GM23248 (cell line): ENCODE results near the gene GCN1. TPM values are rescaled to one million over a fixed set of nuclear protein-coding genes. Genes with fewer than 3 reads are reported as not detected.
A peak's percentile ranks its signal among the peaks of the same experiment; 100 is the strongest.

Experiments used
- DNase-seq: peaks from one replicate; pipeline ENCODE4 v3.0.0-alpha.2; 2015
- H2AFZ ChIP-seq: fragments of 200-600 bp; sonication (generic); 2 replicates; pipeline ENCODE4 v1.6.1; 2016; ENCODE audit warnings: antibody characterized with exemption
- H3F3A ChIP-seq: fragments of 200-600 bp; sonication (generic); 2 replicates; pipeline ENCODE4 v1.6.1; 2016; ENCODE audit warnings: mild to moderate bottlenecking, antibody characterized with exemption, mixed run types; ENCODE audit not compliant: insufficient read depth
- H3K27ac ChIP-seq: fragments of 200-600 bp; sonication (generic); 2 replicates; pipeline ENCODE4 v1.5.1; 2016; ENCODE audit warnings: mild to moderate bottlenecking
- H3K27me3 ChIP-seq: fragments of 200-600 bp; sonication (generic); replicated peaks from 2 replicates; pipeline ENCODE4 v1.6.1; 2016; ENCODE audit warnings: mild to moderate bottlenecking; ENCODE audit not compliant: insufficient read depth
- H3K36me3 ChIP-seq: fragments of 200-600 bp; sonication (generic); 2 replicates; pipeline ENCODE4 v1.6.1; 2016; ENCODE audit warnings: low read depth, mild to moderate bottlenecking
- H3K4me1 ChIP-seq: fragments of 200-600 bp; sonication (generic); 2 replicates; pipeline ENCODE4 v1.6.1; 2016; ENCODE audit warnings: mild to moderate bottlenecking; ENCODE audit not compliant: insufficient read depth
- H3K4me2 ChIP-seq: fragments of 200-600 bp; sonication (generic); one replicate; pipeline ENCODE4 v1.6.1; 2016; ENCODE audit warnings: mild to moderate bottlenecking; ENCODE audit not compliant: unreplicated experiment
- H3K4me3 ChIP-seq: fragments of 200-600 bp; sonication (generic); 2 replicates; pipeline ENCODE4 v1.5.1; 2016; ENCODE audit warnings: mild to moderate bottlenecking
- H3K79me2 ChIP-seq: fragments of 200-600 bp; sonication (generic); 2 replicates; pipeline ENCODE4 v1.6.1; 2016; ENCODE audit warnings: mild to moderate bottlenecking; ENCODE audit not compliant: insufficient read depth
- H3K9ac ChIP-seq: fragments of 200-600 bp; sonication (generic); 2 replicates; pipeline ENCODE4 v1.6.1; 2016; ENCODE audit warnings: mild to moderate bottlenecking
- H3K9me2 ChIP-seq: fragments of 200-600 bp; sonication (generic); 2 replicates; pipeline ENCODE4 v1.6.1; 2016; ENCODE audit warnings: mixed run types, mild to moderate bottlenecking, moderate library complexity; ENCODE audit not compliant: insufficient read depth
- H3K9me3 ChIP-seq: fragments of 200-600 bp; sonication (generic); one replicate; pipeline ENCODE4 v1.6.1; 2017; ENCODE audit warnings: low read depth
- H4K20me1 ChIP-seq: fragments of 200-600 bp; sonication (generic); 2 replicates; pipeline ENCODE4 v1.6.0; 2016; ENCODE audit not compliant: insufficient read depth
- EZH2 ChIP-seq: fragments of 200-600 bp; sonication (generic); IDR thresholded peaks from 2 replicates; pipeline ENCODE4 v1.6.1; 2018; ENCODE audit warnings: antibody characterized with exemption, mild to moderate bottlenecking; ENCODE audit not compliant: insufficient read depth, poor library complexity, severe bottlenecking
- EZH2phosphoT487 ChIP-seq: fragments of 200-600 bp; sonication (generic); IDR thresholded peaks from 2 replicates; pipeline ENCODE4 v1.6.1; 2018; ENCODE audit warnings: antibody characterized with exemption, moderate library complexity, mild to moderate bottlenecking, low read depth; ENCODE audit not compliant: insufficient read depth
- WGBS, 2 experiments: methylation state at CpG; one replicate each; pipeline ENCODE4 v1.1.6; 2015 to 2017; ENCODE audit warnings: low lambda C conversion rate in 2 of 2, low coverage in 1 of 2; ENCODE audit errors: missing lambda C conversion rate in 2 of 2; 5-methylcytosine and 5-hydroxymethylcytosine counted together
- in situ Hi-C: fragments of 300-500 bp; cut with MboI; formaldehyde crosslinking; loops from 2 replicates; pipeline ENCODE4 v1.15.0; 2020
- polyA plus RNA-seq: library from polyadenylated mRNA; unstranded; fragments of >200 nt; fragmentation: Nextera tagmentation; extraction: Ambion mirVana; gene quantifications from 2 replicates; pipeline ENCODE4 v1.2.1, GENCODE V29; 2016
- total RNA-seq: library from RNA; depleted of rRNA; stranded (reverse); fragments of >200 nt; shearing (Covaris generic); gene quantifications from 2 replicates; pipeline ENCODE4 v1.2.3, GENCODE V29; 2014

GCN1 gene
- total and polyA plus RNA-seq, 2 experiments from 2014 or later, result 24.2 to 74.8 TPM

GRCh38 chr12:120090206-120090605 is 104.3 kb downstream of the GCN1 start:
- H3K4me1 ChIP-seq, result peaks cover 3% of the 10 kb centered on the region; the same call in 1 of the 2 replicates
- in situ Hi-C loops, result no loop called here
- WGBS, 2 experiments, result 33 to 37% methylated on average over 3 of the region's 3 CpGs

GRCh38 chr12:120089796-120090195 is 104.7 kb downstream of the GCN1 start:
- Histone ChIP-seq H4K20me1 (no peaks in the 10 kb centered on the region), H3K27ac (no peak overlapping the region), H3K4me3 (no peak overlapping the region), H3K9me3 (no peaks in the 10 kb centered on the region), H3F3A (peaks cover 11% of the 10 kb centered on the region), H3K4me1 (peaks cover 3% of the 10 kb centered on the region; the same call in 1 of the 2 replicates), H3K36me3 (no peaks in the 10 kb centered on the region), H3K27me3 (no peaks in the 10 kb centered on the region), H2AFZ (no peak overlapping the region), H3K9ac (no peak overlapping the region), H3K4me2 (no peak overlapping the region), H3K9me2 (no peaks in the 10 kb centered on the region), H3K79me2 (no peaks in the 10 kb centered on the region)
- in situ Hi-C loops, result no loop called here
- TF ChIP-seq EZH2, result no peak
- TF ChIP-seq EZH2phosphoT487, result no peak
- no peak for DNase-seq
- 37 to 46% methylated on average over 2 of the region's 2 CpGs for WGBS, 2 experiments

More at GRCh38 chr12:120090206-120090605, 104.3 kb downstream of the GCN1 start:
- H3K27me3 ChIP-seq, result no peaks in the 10 kb centered on the region
- TF ChIP-seq EZH2 (no peak), EZH2phosphoT487 (no peak)
- no peak overlapping the region for H3K27ac ChIP-seq
- H3K9ac ChIP-seq, result no peak overlapping the region
- H3K36me3 ChIP-seq, result no peaks in the 10 kb centered on the region
- H3K79me2 ChIP-seq, result no peaks in the 10 kb centered on the region
- H4K20me1 ChIP-seq, result no peaks in the 10 kb centered on the region
- peaks cover 11% of the 10 kb centered on the region for H3F3A ChIP-seq
- no peak for DNase-seq
- no peaks in the 10 kb centered on the region for H3K9me3 ChIP-seq
- H3K4me2 ChIP-seq, result no peak overlapping the region
- no peaks in the 10 kb centered on the region for H3K9me2 ChIP-seq
- H3K4me3 ChIP-seq, result no peak overlapping the region
- H2AFZ ChIP-seq, result no peak overlapping the region

GRCh38 chr12:120089105-120089504 is 105.4 kb downstream of the GCN1 start:
- in situ Hi-C loops, result no loop called here

GRCh38 chr12:120086801-120087621 is 107.5 kb downstream of the GCN1 start:
- H3K9me2 ChIP-seq, result no peaks in the 10 kb centered on the region
- H3K27ac ChIP-seq, result peak overlapping the region; percentile 47
- H3K4me3 ChIP-seq, result peak overlapping the region; percentile 68
- H4K20me1 ChIP-seq, result no peaks in the 10 kb centered on the region
- H3K9me3 ChIP-seq, result no peaks in the 10 kb centered on the region
- DNase-seq, result peak; percentile 99
- peak overlapping the region; percentile 78 for H2AFZ ChIP-seq
- TF ChIP-seq EZH2 (no peak), EZH2phosphoT487 (no peak)
- H3K4me2 ChIP-seq, result peak overlapping the region; percentile 83
- no peaks in the 10 kb centered on the region for H3K79me2 ChIP-seq
- peaks cover 11% of the 10 kb centered on the region for H3F3A ChIP-seq
- peaks cover 3% of the 10 kb centered on the region; the same call in 1 of the 2 replicates for H3K4me1 ChIP-seq
- H3K27me3 ChIP-seq, result no peaks in the 10 kb centered on the region
- peak overlapping the region; percentile 69 for H3K9ac ChIP-seq
- no peaks in the 10 kb centered on the region for H3K36me3 ChIP-seq
- 1% methylated on average over 54 to 55 of the region's 55 CpGs for WGBS, 2 experiments
- in situ Hi-C loops, result no loop called here

More at GRCh38 chr12:120089105-120089504, 105.4 kb downstream of the GCN1 start:
- TF ChIP-seq EZH2 (no peak), EZH2phosphoT487 (no peak)
- Histone ChIP-seq H3K4me1 (peaks cover 3% of the 10 kb centered on the region; the same call in 1 of the 2 replicates), H3K9ac (no peak overlapping the region), H3K9me2 (no peaks in the 10 kb centered on the region), H4K20me1 (no peaks in the 10 kb centered on the region), H2AFZ (no peak overlapping the region), H3K36me3 (no peaks in the 10 kb centered on the region), H3K79me2 (no peaks in the 10 kb centered on the region), H3K9me3 (no peaks in the 10 kb centered on the region), H3F3A (peaks cover 11% of the 10 kb centered on the region), H3K4me2 (no peak overlapping the region), H3K27me3 (no peaks in the 10 kb centered on the region), H3K4me3 (no peak overlapping the region), H3K27ac (no peak overlapping the region)
- DNase-seq, result no peak
- WGBS, 2 experiments, result 19 to 24% methylated on average over 8 of the region's 8 CpGs
